SW 1271 (cell line): ENCODE data around the gene FHIT.

Experiments
- DNase-seq, 2 experiments: peaks; one replicate each; lab custom pipeline; 2025; lab: John Stamatoyannopoulos, UW

FHIT gene

DNA sequence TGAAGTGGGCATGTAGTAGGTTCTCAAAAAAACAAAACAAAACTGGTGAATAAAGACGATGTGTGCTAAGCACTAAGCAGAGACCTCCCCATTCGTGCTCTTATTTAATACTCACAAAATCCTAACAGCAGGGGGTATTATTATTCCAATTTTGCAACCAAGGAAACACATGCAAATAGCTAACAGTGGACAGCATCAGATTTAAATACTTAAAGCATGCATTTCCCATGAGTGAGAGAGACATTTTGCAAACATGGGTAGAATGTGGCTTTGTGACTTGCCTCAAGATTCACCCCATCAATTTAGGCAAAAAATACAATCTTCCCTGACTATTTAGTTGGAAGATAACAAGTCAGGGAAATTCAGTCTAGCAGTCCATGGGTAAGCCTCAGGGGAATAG is 1255.2 kb downstream of the FHIT start:
- no peak for DNase-seq

DNA sequence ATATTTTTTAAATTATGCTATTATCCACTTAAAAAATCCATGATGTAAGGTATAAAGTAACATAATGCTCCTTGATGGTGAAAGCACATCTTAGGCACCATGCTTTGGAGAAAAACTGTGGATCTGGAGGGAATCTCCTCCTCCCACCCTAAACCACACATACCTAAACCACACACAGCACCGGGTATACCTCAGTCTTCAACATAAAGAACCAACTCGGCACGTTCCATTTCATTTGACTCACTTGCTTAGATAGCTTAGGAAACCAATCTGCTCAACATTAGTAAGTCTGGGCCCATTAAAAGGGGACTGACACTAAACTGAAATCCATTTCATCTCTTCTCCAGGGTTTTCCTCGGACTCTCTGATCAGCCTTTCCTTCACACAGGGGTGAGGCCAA is 1255.7 kb downstream of the FHIT start:
- DNase-seq = no peak

DNA sequence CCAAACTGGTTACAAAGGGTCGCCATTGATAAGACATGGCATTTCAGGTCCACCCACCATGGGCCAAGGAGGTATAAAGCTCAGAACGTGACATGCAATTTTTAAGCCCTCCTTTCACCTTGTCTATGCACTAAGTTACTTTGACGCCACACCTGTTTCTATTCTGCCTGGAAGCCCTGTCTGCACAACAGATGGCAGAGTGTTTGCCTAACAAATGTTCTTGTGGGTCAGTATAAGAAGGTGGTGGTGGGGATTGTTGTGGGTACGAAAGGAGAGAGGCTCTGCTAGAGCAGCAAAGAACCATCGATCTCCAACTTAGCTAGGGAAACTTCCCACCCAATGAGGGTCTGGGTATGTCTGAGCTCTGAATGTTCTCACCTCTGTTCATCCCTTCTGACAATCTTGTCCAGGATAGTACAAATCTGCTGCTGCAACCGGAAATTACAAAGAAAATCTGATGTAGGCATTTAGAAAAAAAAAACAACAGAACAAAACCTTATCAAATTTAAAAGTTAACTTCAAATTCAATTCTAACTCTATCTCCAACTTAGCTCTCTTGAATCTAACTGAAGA is 1256.4 kb downstream of the FHIT start:
- no peak for DNase-seq

DNA sequence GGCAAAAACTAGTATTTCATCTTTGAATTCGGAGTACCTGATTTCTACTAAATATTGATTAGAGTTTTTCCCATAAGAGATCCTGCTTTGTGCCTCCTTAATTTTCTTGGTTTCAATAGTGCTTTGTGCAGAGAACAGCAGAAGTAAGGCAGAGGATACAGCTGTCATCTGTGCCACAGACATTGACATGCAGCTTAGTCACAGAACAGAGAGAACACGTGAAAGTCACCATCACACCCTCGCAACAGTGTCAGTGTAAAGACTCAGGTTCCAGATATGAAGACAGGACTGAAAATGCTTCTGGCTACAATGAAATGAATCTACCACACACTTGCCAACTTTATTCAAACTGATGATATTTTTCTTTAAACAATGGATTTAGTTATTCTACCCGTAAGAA is 1258.7 kb downstream of the FHIT start:
- no peak for DNase-seq

DNA sequence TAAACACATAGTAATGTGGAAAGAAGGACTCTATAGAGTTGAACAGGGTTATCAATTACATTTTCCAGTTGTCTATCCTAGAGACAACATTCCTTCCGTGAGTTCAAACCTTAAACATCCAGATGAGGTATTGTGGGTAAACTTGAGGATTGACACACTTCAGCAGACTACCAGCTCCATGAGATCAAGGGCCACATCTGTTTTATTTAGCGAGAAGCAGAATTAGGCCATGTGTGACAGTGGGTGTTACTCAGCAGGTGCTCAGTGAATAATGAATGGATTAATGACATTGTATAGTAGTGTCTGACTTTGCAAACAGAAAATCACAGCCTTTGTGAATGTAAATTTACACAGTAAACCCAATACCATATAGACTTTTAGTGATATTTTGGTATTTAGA is 1260.3 kb downstream of the FHIT start:
- DNase-seq = no peak

DNA sequence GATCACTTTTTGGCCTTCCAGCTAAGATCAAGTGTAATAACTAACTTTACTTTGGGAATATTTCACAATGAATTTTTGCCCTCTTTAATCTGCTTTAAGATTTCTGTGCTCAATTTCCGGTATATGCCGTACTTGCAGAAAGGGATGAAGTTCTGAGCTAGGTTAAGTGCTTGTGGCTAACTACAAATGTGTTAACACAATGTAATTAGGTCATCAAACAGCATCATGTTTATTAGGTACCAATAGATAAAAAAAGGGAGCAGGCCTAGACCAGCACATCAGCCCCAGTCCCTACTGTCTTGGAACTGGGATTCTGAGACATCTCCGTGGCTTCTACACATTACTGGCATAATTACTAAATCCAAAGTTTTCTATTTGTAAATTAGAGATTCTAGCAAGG is 1268.7 kb downstream of the FHIT start:
- DNase-seq = no peak

DNA sequence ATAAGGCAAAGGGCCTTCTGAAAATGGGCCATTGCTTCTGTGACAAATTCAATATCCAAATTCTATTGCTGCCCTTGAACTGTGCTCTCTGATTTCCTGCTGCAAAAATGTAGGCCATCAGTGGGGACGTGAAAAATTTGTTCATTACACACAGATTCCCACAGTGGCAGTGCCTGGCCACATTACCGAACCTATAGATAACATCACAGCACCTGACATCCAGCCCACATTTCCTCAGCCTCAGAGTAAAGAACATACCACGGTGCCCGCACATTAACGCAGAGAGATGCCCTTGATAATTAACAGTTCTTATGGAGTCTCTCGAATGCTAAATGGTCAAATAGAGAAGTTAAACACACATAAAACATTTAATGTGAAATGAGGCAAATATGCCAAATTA is 1269.9 kb downstream of the FHIT start:
- no peak for DNase-seq

DNA sequence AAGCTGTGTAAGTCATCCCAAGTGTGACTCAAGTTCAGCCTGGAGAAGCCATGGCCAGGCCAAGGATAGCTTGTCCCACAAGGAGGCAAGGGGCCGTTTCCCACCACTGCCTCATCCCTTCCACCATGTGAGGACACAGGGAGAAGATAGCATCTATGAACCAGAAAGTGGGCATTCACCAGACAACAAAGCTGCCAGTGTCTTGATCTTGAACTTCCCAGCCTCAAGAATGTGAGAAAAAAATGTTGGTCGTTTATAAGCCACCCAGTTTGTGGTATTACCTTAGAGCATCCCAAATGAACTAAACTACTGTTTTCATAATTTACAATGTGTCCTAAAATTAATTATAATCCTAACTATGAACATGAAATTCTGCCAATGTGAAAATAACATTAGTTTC is 1270.7 kb downstream of the FHIT start:
- DNase-seq = no peak

DNA sequence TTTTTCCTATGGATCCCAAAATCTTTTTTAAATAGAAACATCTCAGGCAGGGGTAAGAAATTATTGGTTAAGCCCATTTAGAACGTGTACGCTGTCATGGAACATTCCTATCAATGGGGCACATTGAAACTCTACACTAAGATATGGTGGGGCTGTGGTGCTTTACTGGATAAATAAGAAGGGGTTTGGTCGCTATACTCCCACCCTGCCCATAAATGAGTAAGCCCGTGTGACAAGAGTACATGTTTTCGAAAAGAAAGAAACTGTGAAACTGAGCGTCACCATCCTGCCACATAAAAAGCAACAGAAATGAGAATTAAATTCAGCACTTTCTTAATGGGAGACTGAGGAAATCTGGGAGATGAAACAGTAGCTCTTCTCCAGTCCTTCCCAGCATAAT is 1271.7 kb downstream of the FHIT start:
- no peak for DNase-seq

DNA sequence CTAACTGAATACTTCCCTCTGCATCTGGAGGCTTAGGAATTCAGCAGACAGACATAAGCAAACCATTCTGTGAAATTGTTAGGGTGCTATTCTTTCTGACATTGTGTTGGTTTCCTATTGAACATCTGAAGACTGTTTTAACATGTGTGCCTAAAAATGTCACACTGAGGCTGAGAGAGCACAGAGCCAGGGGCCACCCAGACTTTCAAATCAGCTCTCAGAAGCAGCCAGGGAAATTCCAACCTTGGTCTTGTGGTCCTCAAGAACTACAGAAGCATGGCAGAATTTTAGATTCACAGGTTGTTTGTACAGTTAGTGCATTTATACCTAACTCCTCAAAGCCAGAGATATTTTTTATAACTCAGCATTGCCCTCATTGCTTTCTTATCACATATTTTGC is 1272.3 kb downstream of the FHIT start:
- DNase-seq = no peak

DNA sequence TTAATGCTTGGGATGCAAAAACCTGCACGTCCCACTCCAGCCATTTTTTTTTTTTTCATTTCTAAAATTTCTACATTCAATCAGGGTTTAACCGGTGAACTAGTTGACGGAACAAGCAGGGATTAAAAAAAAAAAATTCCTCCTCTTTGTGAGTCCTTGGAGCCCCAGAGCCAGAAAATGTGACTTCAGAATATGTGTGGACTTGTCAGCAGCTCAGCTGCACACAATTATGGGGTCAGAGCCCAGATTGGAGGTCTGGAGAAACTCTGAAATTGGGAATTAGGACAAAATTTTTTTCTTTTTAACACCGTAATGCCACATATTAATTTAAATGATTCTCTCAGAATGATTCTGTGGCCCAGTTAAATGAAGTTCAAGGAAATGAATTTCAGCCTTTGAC is 1280.5 kb downstream of the FHIT start:
- DNase-seq = no peak

DNA sequence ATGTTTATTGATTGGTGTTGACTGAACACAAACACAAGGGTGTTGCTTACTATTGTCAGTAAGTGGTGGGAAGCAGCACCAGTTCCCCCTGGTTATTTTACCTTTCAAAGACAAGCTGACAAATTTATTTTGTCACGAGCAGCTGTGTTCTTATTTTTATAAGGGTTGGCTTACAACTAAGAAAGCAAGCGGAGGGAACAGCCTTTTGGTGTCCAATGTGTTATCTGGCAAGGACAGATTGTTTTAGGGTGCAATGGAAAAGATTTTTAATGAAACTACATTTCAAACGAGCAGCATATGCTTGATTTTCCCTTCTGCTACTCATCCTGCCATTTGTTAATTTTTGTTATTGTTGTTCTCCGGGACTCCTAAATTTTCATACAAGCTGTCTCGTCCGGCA is 1280.9 kb downstream of the FHIT start:
- no peak for DNase-seq

DNA sequence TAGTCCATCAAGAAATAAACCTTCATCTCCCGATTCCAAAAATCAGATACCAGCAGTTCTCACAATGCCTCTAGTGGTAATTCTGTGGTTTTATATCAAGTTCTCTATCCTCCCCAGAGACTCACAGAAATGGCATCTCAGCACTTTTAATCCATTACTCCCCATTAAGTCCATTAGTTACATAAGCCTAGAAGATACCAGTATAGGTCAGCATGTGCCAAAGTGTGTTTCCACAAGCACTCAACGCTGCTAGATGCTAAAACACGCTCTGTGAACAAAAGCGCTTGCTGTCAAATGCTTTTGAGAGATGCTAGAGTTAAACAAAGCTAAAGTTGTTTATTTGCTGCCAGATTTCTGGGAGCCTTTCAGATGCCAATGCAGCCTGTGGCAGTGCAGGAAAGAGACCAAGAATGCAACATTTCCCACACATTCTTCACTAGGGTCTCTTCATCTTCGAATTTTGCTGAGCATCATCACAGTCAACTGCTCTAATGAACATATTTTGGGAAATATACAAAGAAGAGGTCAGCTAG is 1282.7 kb downstream of the FHIT start:
- no peak for DNase-seq

DNA sequence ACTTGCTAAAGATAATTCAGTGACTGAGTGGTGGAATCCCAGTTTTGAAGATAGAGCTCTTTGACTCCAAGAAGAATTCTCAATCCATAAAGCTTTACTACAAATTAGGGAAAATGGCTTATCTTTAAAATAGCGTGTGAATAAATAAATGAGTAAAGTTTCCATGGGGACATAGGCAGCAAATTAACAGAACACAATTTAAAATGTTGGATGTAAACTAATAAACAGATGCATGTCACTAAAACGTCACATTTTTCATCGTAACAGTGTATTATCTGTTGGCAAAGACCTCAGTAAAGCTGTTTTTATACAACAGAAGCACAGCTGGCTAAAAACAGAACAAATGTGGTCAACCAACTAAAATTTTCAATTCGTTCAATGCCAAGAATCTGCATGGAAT is 1287.6 kb downstream of the FHIT start:
- DNase-seq = no peak

DNA sequence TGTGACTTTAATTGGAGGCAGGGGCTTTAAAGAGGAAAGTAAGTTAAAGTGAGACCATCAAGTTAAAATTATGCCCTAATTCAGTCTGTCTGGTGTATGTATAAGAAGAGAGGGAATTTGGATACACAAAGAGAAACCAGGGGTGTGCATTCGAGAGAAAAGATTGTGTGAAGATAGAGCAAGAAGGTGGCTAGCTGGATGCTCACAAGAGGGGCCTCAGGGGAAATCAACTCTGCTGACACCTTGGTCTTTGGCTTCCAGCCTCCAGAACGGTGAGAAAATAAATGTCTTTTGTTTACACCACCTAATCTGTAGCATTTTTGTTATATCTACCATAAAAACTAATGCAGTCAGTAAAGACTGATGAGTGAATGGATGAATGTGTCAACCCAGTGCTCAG is 1294.1 kb downstream of the FHIT start:
- no peak for DNase-seq

DNA sequence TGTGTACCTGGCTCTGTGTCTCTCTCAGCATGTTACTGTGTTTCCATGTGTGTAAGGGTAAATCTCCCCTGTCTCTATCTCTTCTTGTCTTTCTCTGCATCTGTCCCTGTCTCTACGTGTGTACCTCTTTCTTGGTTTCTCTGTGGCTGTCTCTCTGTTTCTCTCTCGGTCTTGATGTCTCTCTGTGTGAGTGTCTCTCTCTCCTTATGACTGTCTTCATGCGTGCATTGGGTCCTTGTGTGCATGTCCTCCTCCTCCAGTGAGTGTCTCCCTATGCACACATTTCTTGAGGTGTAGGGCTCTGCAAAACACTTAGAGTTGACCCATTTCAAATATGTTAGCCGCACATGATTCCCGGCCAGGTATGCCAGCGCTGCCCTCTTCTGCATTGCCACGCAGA is 1298.1 kb downstream of the FHIT start:
- no peak for DNase-seq

DNA sequence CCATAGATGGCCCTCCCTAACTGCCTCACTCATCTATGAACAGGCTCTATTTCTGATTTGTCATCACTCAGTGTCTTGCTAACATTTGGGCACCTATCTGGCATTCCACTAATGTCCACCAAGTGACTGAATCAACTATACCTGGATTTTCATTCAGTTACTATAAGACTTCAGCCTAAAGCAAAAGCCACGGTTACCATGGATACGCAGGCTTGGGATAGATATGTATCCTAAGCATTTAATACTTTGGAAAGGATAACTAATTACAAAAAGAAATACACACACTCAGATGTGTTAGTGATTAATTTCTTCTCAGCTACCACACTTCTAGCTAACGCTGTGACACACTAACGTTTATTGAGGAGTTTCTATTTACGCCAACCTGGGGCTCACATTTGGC is 1301.9 kb downstream of the FHIT start:
- DNase-seq = no peak

DNA sequence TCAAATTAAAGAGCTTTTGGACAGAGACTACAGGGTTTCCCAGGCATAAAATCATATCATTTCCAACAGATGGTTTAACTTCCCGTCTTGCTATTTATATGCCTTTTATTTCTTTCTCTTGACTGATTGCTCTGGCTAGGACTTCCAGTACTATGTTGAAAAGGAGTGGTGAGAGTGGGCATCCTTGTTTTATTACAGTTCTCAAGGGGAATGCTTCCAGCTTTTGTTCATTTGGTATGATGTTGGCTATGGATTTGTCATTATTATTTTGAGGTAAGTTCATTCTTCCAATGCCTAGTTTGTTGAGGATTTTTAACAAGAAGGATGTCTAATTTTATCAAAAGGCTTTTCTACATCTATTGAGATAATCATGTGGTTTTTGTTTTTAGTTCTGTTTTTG is 1304.9 kb downstream of the FHIT start:
- DNase-seq = no peak

DNA sequence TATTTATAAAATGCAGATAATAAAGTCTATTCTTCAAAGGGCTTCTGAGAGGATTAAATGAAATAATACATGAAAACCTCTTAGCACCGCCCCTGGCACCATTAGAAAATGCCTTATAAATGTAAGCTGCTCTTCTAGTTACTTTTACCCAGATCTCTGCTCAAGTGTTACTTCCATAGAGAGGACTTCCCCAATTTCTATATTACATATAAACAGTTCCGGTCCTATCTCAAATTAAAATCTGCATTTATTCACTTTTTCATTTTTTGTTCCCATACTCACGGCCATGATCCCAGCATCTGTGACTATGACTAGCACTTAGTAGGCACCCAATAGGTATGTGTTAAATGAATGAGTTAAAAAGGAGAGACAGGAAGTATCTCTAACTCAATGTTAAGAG is 1310.5 kb downstream of the FHIT start:
- no peak for DNase-seq

DNA sequence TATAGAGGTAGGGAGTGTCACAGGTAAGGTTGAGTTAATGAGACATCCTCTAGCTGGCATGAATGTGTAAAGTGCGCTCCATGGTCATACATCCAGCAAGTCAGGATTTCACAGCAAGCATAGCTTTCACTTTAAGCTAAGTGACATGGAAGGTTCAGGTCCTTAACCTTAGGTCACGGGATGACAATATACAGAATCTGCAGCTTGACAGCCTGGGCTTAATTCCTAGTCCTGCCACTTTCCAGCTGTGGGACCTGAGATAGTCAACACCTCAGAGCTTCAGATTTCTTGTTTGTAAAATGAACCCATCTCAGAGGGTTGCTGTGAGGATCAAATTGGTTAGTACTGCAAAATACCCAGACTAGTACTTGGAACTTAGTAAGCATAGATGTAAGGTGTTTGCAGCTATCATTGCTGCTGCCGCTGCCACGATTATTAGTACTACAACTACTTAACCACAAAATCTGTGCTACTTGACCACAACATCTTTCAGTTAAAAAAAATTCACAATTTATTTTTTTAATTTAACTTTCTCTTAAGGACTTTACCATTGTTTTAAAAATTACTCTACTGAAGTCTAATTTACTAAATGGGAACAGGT is 1311.3 kb downstream of the FHIT start:
- no peak for DNase-seq

DNA sequence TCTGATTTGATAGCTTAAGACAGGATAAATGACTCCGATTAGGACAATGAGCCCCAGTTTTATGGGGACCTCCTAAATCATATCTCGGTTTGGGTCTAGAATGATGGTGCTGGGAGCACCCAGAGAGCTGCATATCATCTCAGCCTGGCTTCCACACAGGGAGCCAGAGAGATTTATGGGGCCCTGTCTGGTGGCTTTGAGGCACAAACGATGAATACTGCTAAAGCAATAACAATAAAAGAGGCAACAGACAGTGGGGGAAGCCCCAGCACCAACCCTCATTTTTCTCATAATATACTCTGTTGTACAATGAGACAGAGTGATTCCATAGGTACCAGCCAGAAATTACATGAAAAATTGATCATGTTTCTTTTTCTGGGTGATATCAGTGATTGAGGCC is 1312.4 kb downstream of the FHIT start:
- no peak for DNase-seq

DNA sequence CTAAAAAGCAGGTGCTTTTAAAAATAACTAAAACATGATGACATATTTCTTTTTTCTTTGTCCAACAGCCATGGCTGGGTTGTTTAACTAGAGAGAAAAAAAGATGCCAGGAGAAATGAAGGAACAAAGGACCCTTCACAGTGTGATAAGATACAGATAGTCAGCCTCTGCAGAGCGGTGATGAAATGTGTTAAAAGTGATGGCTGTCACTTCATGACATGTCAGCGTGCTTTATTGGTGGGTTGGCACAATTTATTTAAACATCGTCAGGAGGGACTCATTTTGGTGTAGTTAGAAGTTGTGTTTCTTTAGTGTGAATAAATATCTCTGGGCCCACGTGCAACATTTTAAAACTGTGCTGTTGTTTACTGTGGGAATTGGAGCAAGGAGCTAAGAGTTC is 1314.1 kb downstream of the FHIT start:
- no peak for DNase-seq

DNA sequence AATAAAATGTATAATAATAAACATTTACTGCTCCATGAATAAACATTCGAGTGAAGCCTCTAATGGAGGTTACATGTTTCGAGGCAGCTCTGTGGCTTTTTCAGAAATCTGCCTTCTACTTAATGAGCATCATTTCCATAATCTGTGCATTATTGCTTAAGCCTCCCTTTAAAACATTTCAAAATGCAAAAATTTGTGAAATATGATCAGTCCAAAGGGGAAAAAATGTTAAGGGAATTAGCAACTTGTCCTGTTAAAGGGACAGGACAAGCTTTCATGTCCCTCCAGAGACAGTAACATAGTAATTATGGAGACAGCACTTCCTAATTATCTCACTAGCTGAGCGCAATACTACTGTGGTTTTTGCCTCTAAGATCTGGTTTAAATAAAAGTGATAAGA is 1314.8 kb downstream of the FHIT start:
- no peak for DNase-seq

DNA sequence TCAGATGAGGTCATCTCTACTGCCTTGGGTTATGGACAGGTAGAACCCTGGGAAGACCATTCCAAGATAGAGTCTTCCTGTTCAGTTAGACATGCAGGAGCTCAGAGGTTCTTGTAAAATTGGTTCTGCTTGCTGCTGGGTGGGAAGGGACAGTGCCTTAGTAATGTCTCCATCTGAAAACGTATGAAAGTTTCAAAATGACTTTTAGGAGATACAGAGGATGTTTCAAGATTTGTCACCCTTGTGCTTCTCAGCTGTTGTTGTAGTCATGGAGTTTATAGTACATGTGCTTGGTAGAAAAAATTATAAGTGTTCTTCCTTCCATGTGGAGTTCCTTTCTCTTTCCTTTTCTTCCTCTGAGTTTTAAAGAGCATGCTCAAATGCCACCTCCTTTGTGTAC is 1316.2 kb downstream of the FHIT start:
- no peak for DNase-seq
